ENCODE data around the gene SPP1.

GRCh38 chr4:87957061-87957460 lies 18.5 kb upstream of the SPP1 start:
- TF ChIP-seq CREB1 (IDR thresholded peaks at IDR 0.05) (no peak), CREB1 (CRISPR knock-in tag; IDR thresholded peaks at IDR 0.05) (no peak), POLR3A (IDR thresholded peaks at IDR 0.05; ENCODE audit: borderline replicate concordance, extremely low read depth, insufficient read depth, insufficient read length) (no peak), CBX3 (IDR thresholded peaks at IDR 0.05; ENCODE audit: borderline replicate concordance in 1 of 2, low read length in 2 of 2) (no peak), TARDBP (IDR thresholded peaks at IDR 0.05) (no peak), EGR1 (conservative IDR thresholded peaks at IDR 0.05) (no peak), RCOR1 (IDR thresholded peaks at IDR 0.05; ENCODE audit: borderline replicate concordance in 1 of 2, low read depth in 2 of 2, low read length in 2 of 2) (no peak), KAT7 (CRISPR knock-in tag; IDR thresholded peaks at IDR 0.05; ENCODE audit: borderline replicate concordance) (no peak)

Data from K562 (cell line).